ENCODE measurements around the gene TMEM231. TPM values are rescaled to one million over a fixed set of nuclear protein-coding genes. Genes with fewer than 3 reads are reported as not detected.
"Not testable (repeated sequence)": the region's sequence is repeated elsewhere in the genome, so short reads cannot be mapped to it uniquely, and the experiment has no call there.

Gene TMEM231
- polyA plus RNA-seq, 2 donors: 1.9 to 2.0 TPM

DNA sequence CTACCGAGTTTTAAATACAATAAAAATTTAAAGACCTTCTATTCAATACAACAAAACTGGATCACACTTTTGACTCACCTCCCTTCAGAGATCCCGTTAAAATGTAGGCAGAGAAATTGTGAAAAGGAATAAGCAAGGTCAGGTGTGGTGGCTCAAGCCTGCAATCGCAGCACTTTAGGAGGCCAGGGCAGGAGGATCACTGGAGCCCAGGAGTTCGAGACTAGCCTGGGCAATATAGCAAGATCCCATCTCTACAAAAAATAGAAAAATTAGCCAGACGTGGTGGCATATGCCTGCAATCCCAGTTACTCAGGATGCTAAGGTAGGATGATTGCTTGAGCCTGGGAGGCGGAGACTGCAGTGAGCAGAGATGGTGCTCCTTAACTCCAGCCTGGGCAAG, 36.9 kb downstream of the TMEM231 start:
- 93% methylated on average over 6 of the region's 6 CpGs for WGBS, 2 donors

GRCh38 chr16:75516189-75516966, 39.7 kb downstream of the TMEM231 start:
- WGBS, 2 donors: 7 to 8% methylated on average over 40 to 42 of the region's 42 CpGs
- Histone ChIP-seq H3K27ac (ENCODE audit: low read depth in 2 of 2, low read length in 1 of 2) (peak overlapping the region; percentile 90 to 93), H3K4me3 (ENCODE audit: low read depth in 1 of 2, low read length in 2 of 2) (peak overlapping the region; percentile 88 to 96)
- not testable (repeated sequence) for H3K36me3 ChIP-seq (ENCODE audit: control insufficient read depth in 2 of 2, insufficient read depth in 2 of 2, low read length in 1 of 2); H3K27me3 ChIP-seq (ENCODE audit: control insufficient read depth in 1 of 2, insufficient read depth in 2 of 2, low read length in 2 of 2); H3K9me3 ChIP-seq (ENCODE audit: control insufficient read depth in 2 of 2, insufficient read depth in 1 of 2, low read depth in 1 of 2, low read length in 1 of 2); H3K4me1 ChIP-seq (ENCODE audit: control insufficient read depth in 2 of 2, insufficient read depth in 2 of 2, low read length in 1 of 2)

More for the DNA sequence above, 36.9 kb downstream of the TMEM231 start:
- H3K27me3 ChIP-seq (ENCODE audit: control insufficient read depth in 1 of 2, insufficient read depth in 2 of 2, low read length in 2 of 2): no peaks in the 10 kb centered on the region
- no peaks in the 10 kb centered on the region for H3K9me3 ChIP-seq (ENCODE audit: control insufficient read depth in 2 of 2, insufficient read depth in 1 of 2, low read depth in 1 of 2, low read length in 1 of 2)
- no peaks in the 10 kb centered on the region for H3K36me3 ChIP-seq (ENCODE audit: control insufficient read depth in 2 of 2, insufficient read depth in 2 of 2, low read length in 1 of 2)
- H3K4me3 ChIP-seq (ENCODE audit: low read depth in 1 of 2, low read length in 2 of 2): no peak overlapping the region
- no peak overlapping the region for H3K27ac ChIP-seq (ENCODE audit: low read depth in 2 of 2, low read length in 1 of 2)
- no peaks in the 10 kb centered on the region for H3K4me1 ChIP-seq (ENCODE audit: control insufficient read depth in 2 of 2, insufficient read depth in 2 of 2, low read length in 1 of 2)

DNA sequence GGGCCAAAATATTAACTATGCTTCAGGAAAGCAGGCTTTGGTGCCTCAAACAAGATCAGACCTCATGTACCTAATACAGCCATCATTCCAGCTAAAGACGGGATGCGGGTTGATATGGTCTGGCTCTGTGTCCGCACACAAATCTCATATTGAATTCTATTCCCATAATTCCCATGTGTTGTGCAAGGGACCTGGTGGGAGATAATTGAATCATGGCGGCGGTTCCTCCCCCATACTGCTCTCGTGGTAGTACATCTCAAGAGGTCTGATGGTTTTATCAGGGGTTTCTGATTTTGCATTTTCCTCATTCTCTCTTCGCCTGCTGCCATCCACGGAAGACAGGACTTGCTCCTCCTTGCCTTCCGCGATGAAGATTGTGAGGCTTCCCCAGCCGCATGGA, 41.8 kb downstream of the TMEM231 start:
- Histone ChIP-seq H3K9me3 (ENCODE audit: control insufficient read depth in 2 of 2, insufficient read depth in 1 of 2, low read depth in 1 of 2, low read length in 1 of 2) (no peaks in the 10 kb centered on the region), H3K4me1 (ENCODE audit: control insufficient read depth in 2 of 2, insufficient read depth in 2 of 2, low read length in 1 of 2) (no peaks in the 10 kb centered on the region), H3K36me3 (ENCODE audit: control insufficient read depth in 2 of 2, insufficient read depth in 2 of 2, low read length in 1 of 2) (no peaks in the 10 kb centered on the region), H3K4me3 (ENCODE audit: low read depth in 1 of 2, low read length in 2 of 2) (no peak overlapping the region), H3K27me3 (ENCODE audit: control insufficient read depth in 1 of 2, insufficient read depth in 2 of 2, low read length in 2 of 2) (no peaks in the 10 kb centered on the region), H3K27ac (ENCODE audit: low read depth in 2 of 2, low read length in 1 of 2) (no peak overlapping the region)
- 95 to 96% methylated on average over 11 of the region's 11 CpGs for WGBS, 2 donors

GRCh38 chr16:75506574-75506973, 49.5 kb downstream of the TMEM231 start:
- H3K36me3 ChIP-seq (ENCODE audit: control insufficient read depth in 2 of 2, insufficient read depth in 2 of 2, low read length in 1 of 2): no peaks in the 10 kb centered on the region
- no peak overlapping the region for H3K4me3 ChIP-seq (ENCODE audit: low read depth in 1 of 2, low read length in 2 of 2)
- H3K27me3 ChIP-seq (ENCODE audit: control insufficient read depth in 1 of 2, insufficient read depth in 2 of 2, low read length in 2 of 2): no peaks in the 10 kb centered on the region
- no peak overlapping the region for H3K27ac ChIP-seq (ENCODE audit: low read depth in 2 of 2, low read length in 1 of 2)
- no peaks in the 10 kb centered on the region for H3K4me1 ChIP-seq (ENCODE audit: control insufficient read depth in 2 of 2, insufficient read depth in 2 of 2, low read length in 1 of 2)
- 27 to 37% methylated on average over 7 of the region's 7 CpGs for WGBS, 2 donors
- H3K9me3 ChIP-seq (ENCODE audit: control insufficient read depth in 2 of 2, insufficient read depth in 1 of 2, low read depth in 1 of 2, low read length in 1 of 2): no peaks in the 10 kb centered on the region

- Histone ChIP-seq H3K4me3 (ENCODE audit: low read depth in 1 of 2, low read length in 2 of 2) (no peak overlapping the region), H3K4me1 (ENCODE audit: control insufficient read depth in 2 of 2, insufficient read depth in 2 of 2, low read length in 1 of 2) (no peaks in the 10 kb centered on the region), H3K9me3 (ENCODE audit: control insufficient read depth in 2 of 2, insufficient read depth in 1 of 2, low read depth in 1 of 2, low read length in 1 of 2) (no peaks in the 10 kb centered on the region), H3K27me3 (ENCODE audit: control insufficient read depth in 1 of 2, insufficient read depth in 2 of 2, low read length in 2 of 2) (no peaks in the 10 kb centered on the region), H3K36me3 (ENCODE audit: control insufficient read depth in 2 of 2, insufficient read depth in 2 of 2, low read length in 1 of 2) (no peaks in the 10 kb centered on the region), H3K27ac (ENCODE audit: low read depth in 2 of 2, low read length in 1 of 2) (peak overlapping the region in 1 of 2 donors; percentile 30)
- WGBS, 2 donors: 80 to 82% methylated on average over 3 of the region's 3 CpGs
Observed at GRCh38 chr16:75506107-75506506, 49.9 kb downstream of the TMEM231 start.

DNA sequence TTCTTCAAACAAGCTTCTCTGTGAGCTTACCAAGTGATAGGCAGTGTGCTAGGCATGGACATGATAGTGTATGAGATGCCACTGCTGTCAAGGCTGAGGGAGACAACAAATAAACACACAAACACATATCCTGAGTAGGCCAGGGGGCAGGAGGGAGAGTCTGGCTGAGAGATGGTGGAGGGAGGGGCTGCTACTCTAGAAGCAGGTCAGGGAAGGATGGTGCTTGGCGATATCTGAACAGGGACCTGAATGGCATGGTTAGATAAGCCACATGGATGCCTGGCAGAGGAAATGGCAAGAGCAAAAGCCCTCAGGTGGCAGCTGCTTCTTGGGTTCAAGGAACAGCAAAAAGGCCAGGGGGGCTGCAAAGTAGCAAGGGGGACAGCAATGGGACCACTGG, 52.3 kb downstream of the TMEM231 start:
- H3K27me3 ChIP-seq (ENCODE audit: control insufficient read depth in 1 of 2, insufficient read depth in 2 of 2, low read length in 2 of 2): no peaks in the 10 kb centered on the region
- WGBS, 2 donors: 86 to 98% methylated on average over 1 of the region's 1 CpG
- H3K4me3 ChIP-seq (ENCODE audit: low read depth in 1 of 2, low read length in 2 of 2): no peak overlapping the region
- no peaks in the 10 kb centered on the region for H3K36me3 ChIP-seq (ENCODE audit: control insufficient read depth in 2 of 2, insufficient read depth in 2 of 2, low read length in 1 of 2)
- H3K9me3 ChIP-seq (ENCODE audit: control insufficient read depth in 2 of 2, insufficient read depth in 1 of 2, low read depth in 1 of 2, low read length in 1 of 2): no peaks in the 10 kb centered on the region
- no peak overlapping the region for H3K27ac ChIP-seq (ENCODE audit: low read depth in 2 of 2, low read length in 1 of 2)
- no peaks in the 10 kb centered on the region for H3K4me1 ChIP-seq (ENCODE audit: control insufficient read depth in 2 of 2, insufficient read depth in 2 of 2, low read length in 1 of 2)

GRCh38 chr16:75502916-75503605, 53.0 kb downstream of the TMEM231 start:
- Histone ChIP-seq H3K4me1 (ENCODE audit: control insufficient read depth in 2 of 2, insufficient read depth in 2 of 2, low read length in 1 of 2) (no peaks in the 10 kb centered on the region), H3K36me3 (ENCODE audit: control insufficient read depth in 2 of 2, insufficient read depth in 2 of 2, low read length in 1 of 2) (no peaks in the 10 kb centered on the region), H3K27ac (ENCODE audit: low read depth in 2 of 2, low read length in 1 of 2) (no peak overlapping the region), H3K9me3 (ENCODE audit: control insufficient read depth in 2 of 2, insufficient read depth in 1 of 2, low read depth in 1 of 2, low read length in 1 of 2) (no peaks in the 10 kb centered on the region), H3K4me3 (ENCODE audit: low read depth in 1 of 2, low read length in 2 of 2) (no peak overlapping the region), H3K27me3 (ENCODE audit: control insufficient read depth in 1 of 2, insufficient read depth in 2 of 2, low read length in 2 of 2) (no peaks in the 10 kb centered on the region)
- WGBS, 2 donors: 93 to 95% methylated on average over 4 of the region's 4 CpGs

- WGBS, 2 donors: 37 to 45% methylated on average over 6 of the region's 6 CpGs
- H3K4me1 ChIP-seq (ENCODE audit: control insufficient read depth in 2 of 2, insufficient read depth in 2 of 2, low read length in 1 of 2); H3K27me3 ChIP-seq (ENCODE audit: control insufficient read depth in 1 of 2, insufficient read depth in 2 of 2, low read length in 2 of 2); H3K36me3 ChIP-seq (ENCODE audit: control insufficient read depth in 2 of 2, insufficient read depth in 2 of 2, low read length in 1 of 2); H3K9me3 ChIP-seq (ENCODE audit: control insufficient read depth in 2 of 2, insufficient read depth in 1 of 2, low read depth in 1 of 2, low read length in 1 of 2); H3K27ac ChIP-seq (ENCODE audit: low read depth in 2 of 2, low read length in 1 of 2); H3K4me3 ChIP-seq (ENCODE audit: low read depth in 1 of 2, low read length in 2 of 2): not testable (repeated sequence)
Observed at GRCh38 chr16:75501820-75502219, 54.2 kb downstream of the TMEM231 start.

DNA sequence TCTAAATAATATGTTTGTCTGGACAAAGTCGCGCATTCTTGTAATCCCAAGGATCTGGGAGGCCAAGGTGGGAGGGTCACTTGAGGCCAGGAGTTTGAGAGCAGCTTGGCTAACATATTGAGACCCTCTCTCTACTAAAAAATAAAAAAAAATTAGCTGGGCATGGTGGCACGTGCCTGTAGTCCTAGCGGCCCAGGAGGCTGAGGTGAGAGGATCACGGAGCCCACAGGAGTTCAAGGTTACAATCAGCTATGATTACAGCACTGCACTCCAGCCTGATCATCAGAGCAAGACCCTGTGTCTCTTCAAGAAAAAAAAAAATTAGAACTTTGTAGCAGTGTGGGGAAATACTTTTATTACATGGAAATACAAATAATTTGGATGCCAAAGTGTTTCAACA, 54.7 kb downstream of the TMEM231 start:
- no peaks in the 10 kb centered on the region for H3K27me3 ChIP-seq (ENCODE audit: control insufficient read depth in 1 of 2, insufficient read depth in 2 of 2, low read length in 2 of 2)
- no peak overlapping the region for H3K27ac ChIP-seq (ENCODE audit: low read depth in 2 of 2, low read length in 1 of 2)
- H3K9me3 ChIP-seq (ENCODE audit: control insufficient read depth in 2 of 2, insufficient read depth in 1 of 2, low read depth in 1 of 2, low read length in 1 of 2): no peaks in the 10 kb centered on the region
- H3K36me3 ChIP-seq (ENCODE audit: control insufficient read depth in 2 of 2, insufficient read depth in 2 of 2, low read length in 1 of 2): no peaks in the 10 kb centered on the region
- WGBS, 2 donors: 84 to 87% methylated on average over 5 of the region's 5 CpGs
- H3K4me1 ChIP-seq (ENCODE audit: control insufficient read depth in 2 of 2, insufficient read depth in 2 of 2, low read length in 1 of 2): no peaks in the 10 kb centered on the region
- no peak overlapping the region for H3K4me3 ChIP-seq (ENCODE audit: low read depth in 1 of 2, low read length in 2 of 2)

Measured in esophagus (tissue), 2 donors.